NCI-H2196 treated with DMSO at 0.1 percent for 48 hours (cell line): ENCODE data around the gene ATP8B1.

Experiments used
- DNase-seq: peaks from one replicate; lab custom pipeline; 2025; ENCODE audit not compliant: unreplicated experiment; lab: John Stamatoyannopoulos, UW

Gene ATP8B1

DNA sequence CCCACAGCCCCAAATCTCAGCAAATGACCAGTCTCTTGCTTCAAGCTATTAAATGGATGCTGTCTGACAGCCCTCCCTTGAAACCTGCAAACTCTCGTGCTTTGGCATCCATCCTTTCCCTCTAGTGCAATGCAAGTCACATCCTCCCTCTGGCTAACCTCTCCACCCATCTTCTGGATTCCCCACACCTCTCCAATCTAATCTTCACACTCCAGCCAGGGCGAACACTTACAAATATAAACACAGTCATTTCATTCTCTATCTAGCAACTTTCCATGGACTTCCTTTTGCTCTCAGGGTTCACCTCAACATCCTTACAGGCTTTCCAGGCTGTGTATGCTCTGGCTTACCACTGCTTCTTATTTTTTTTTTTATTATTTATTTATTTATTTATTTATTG, 171.4 kb downstream of the ATP8B1 start:
- no peak for DNase-seq

- no peak for DNase-seq
Measured at GRCh38 chr18:57630754-57631595, 172.1 kb downstream of the ATP8B1 start.

GRCh38 chr18:57630002-57630753, 172.9 kb downstream of the ATP8B1 start:
- peak; percentile 79 for DNase-seq

- DNase-seq, result no peak
Measured at GRCh38 chr18:57629422-57629821, 173.7 kb downstream of the ATP8B1 start.

GRCh38 chr18:57627488-57627887, 175.6 kb downstream of the ATP8B1 start:
- no peak for DNase-seq

GRCh38 chr18:57624988-57625387, 178.1 kb downstream of the ATP8B1 start:
- DNase-seq, result no peak

DNA sequence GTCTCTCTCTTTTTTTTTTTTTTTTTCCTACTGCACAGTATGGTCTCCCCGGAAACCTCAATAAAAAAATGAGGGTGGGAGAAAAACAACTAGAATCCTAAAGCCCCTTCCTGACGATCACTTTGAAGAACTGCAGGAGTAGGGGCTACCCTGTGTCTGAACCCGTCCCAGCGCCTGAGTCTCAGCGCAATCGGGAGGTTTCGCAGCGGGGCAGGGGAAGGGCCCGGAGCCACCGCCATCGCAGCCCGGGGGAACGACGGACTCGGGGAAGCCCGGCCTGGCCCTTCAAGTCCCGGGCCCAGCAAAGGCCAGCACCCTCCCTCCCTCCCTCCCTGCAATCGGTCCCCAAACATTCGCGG, 181.9 kb downstream of the ATP8B1 start:
- no peak for DNase-seq

DNA sequence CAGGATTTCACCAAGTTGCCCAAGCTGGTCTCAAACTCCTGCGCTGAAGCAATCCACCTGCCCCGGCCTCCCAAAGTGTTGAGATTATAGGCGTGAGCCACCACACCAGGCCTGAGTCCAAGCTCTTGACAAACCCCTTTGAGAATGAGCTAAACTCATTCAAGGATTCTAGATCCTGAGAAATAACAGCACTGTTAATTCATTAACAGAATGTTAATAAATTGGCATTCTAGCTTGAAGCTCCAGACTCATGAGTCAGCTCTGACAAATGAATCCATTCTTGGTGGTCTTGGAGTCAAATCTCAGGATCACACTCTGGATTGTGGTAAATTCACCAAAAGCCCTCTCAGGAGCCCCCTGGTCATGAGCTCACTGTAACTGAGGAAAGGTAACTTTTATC, 183.2 kb downstream of the ATP8B1 start:
- no peak for DNase-seq

GRCh38 chr18:57618910-57619309, 184.2 kb downstream of the ATP8B1 start:
- DNase-seq, result no peak

DNA sequence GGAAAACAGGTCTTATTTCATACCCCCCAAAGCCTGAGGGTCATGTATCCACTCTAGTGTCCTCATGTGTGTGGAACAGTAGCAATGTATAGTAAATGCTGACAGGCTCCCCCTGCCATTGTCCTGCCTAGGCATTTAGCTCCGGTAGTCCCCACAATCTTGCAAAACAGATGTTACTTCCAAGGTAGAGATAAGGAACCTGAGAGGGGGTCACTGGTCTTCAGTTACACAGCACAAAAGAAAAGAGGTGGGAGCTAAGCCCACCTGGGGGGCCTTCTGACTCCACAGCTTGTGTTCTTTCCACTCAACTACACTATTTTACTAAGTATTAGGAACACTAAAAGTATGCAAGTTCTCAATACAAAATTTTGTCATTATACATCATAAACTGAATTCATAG, 199.2 kb downstream of the ATP8B1 start:
- no peak for DNase-seq
